Measurements from ENCODE around the gene FBXW2. TPM values are rescaled to one million over a fixed set of nuclear protein-coding genes. Genes with fewer than 3 reads are reported as not detected.
"Not testable (repeated sequence)": the region's sequence is repeated elsewhere in the genome, so short reads cannot be mapped to it uniquely, and the experiment has no call there.

FBXW2 gene
- total RNA-seq, 1 donor from 2014 or later = 72.9 TPM

DNA sequence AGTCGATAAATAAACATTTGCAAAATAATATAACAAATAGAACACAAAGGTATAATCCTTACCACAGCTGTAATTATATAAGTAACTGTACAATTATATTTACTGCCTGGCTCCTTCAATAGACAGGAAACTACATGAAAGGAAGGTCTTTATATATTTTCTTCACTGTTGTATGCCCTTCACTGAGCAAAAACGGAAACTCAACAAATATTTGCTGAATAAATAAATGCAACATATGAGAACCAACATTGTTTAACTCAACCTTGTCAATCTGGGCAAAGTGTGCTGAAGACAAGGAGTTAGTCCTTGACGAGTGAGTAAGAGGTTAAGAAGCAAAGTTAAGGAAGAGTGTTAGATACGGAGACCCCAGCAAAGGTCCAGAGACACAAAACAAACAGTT is 26.9 kb upstream of the FBXW2 start:
- Mint-ChIP-seq H3K9me3 (ENCODE audit: low read depth) (no peaks in the 10 kb centered on the region), H3K4me1 (ENCODE audit: low read depth) (no peaks in the 10 kb centered on the region), H3K36me3 (ENCODE audit: low read depth) (peaks cover 50% of the 10 kb centered on the region), H3K27me3 (ENCODE audit: low read depth) (no peaks in the 10 kb centered on the region), H3K4me3 (ENCODE audit: unreplicated experiment) (no peak overlapping the region), H3K27ac (ENCODE audit: unreplicated experiment) (no peak overlapping the region)
- TF ChIP-seq, protein P1, sequence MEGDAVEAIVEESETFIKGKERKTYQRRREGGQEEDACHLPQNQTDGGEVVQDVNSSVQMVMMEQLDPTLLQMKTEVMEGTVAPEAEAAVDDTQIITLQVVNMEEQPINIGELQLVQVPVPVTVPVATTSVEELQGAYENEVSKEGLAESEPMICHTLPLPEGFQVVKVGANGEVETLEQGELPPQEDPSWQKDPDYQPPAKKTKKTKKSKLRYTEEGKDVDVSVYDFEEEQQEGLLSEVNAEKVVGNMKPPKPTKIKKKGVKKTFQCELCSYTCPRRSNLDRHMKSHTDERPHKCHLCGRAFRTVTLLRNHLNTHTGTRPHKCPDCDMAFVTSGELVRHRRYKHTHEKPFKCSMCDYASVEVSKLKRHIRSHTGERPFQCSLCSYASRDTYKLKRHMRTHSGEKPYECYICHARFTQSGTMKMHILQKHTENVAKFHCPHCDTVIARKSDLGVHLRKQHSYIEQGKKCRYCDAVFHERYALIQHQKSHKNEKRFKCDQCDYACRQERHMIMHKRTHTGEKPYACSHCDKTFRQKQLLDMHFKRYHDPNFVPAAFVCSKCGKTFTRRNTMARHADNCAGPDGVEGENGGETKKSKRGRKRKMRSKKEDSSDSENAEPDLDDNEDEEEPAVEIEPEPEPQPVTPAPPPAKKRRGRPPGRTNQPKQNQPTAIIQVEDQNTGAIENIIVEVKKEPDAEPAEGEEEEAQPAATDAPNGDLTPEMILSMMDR (IDR thresholded peaks at IDR 0.05) = no peak
- DNase-seq (ENCODE audit: low spot score) = no peak

DNA sequence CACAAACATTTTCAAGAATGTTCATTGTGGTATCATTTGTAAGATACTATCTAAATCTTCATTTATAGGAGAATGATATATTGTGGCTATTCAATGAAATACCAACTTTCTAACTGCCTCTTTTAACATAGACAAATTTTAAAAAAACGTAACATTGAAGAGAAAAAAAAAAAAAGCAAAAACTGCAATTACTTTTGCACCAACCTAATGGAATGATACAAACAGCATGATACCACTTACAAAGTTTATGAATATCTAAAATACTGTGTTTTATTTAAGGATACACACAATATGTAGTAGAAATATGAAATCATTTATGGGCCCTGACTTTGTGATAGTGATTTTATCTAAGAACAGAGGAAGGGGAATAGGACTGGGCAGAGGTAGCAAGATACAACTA is 25.4 kb upstream of the FBXW2 start:
- no peaks in the 10 kb centered on the region for H3K27me3 Mint-ChIP-seq (ENCODE audit: low read depth)
- no peak overlapping the region for H3K4me3 Mint-ChIP-seq (ENCODE audit: unreplicated experiment)
- DNase-seq (ENCODE audit: low spot score) = no peak
- TF ChIP-seq, protein P1 (IDR thresholded peaks at IDR 0.05) = no peak
- H3K36me3 Mint-ChIP-seq (ENCODE audit: low read depth) = peaks cover 41% of the 10 kb centered on the region
- no peaks in the 10 kb centered on the region for H3K9me3 Mint-ChIP-seq (ENCODE audit: low read depth)
- no peak overlapping the region for H3K27ac Mint-ChIP-seq (ENCODE audit: unreplicated experiment)
- no peaks in the 10 kb centered on the region for H3K4me1 Mint-ChIP-seq (ENCODE audit: low read depth)

DNA sequence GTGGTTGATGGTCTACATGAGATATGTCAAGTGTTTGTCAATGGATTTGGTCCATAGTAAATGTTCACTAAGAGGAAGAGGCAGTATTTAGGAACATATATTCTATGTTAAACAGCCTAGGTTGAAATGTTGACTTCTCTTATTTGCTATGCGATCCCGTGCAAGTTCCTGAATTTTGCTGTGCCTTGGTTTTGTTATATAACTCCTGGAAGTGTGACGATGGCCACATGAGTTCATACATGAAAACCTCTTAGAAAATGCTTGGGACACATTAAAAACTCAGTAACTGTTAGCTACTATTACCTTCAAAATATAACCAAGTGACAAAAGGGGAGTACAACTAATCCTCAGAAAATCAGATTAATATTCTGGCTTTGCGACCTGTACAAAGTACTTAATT is 21.9 kb upstream of the FBXW2 start:
- Mint-ChIP-seq H3K27me3 (ENCODE audit: low read depth) (no peaks in the 10 kb centered on the region), H3K4me1 (ENCODE audit: low read depth) (no peaks in the 10 kb centered on the region), H3K27ac (ENCODE audit: unreplicated experiment) (no peak overlapping the region), H3K4me3 (ENCODE audit: unreplicated experiment) (no peak overlapping the region), H3K9me3 (ENCODE audit: low read depth) (peaks cover 3% of the 10 kb centered on the region), H3K36me3 (ENCODE audit: low read depth) (peaks cover 28% of the 10 kb centered on the region)
- DNase-seq (ENCODE audit: low spot score) = no peak
- TF ChIP-seq, protein P1 (IDR thresholded peaks at IDR 0.05) = no peak

DNA sequence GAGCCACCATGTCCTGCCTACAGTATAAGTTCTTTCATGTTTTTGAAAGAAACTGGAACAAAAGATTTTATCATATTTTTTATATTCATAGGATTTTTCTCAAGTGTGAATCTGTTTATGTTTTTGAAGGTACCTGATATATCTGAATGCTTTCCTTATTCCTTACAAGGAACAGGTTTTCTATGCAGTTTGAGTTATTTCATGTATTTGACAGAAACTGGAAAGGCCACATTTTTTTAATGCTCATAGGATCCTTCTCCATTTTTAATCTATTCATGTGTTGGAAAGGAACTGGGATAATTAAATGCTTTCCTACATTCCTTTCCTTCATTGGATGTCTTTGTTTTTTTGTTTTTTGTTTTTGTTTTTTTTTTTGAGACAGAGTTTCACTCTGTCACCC is 15.7 kb upstream of the FBXW2 start:
- Mint-ChIP-seq H3K4me3 (ENCODE audit: unreplicated experiment) (no peak overlapping the region), H3K9me3 (ENCODE audit: low read depth) (peaks cover 43% of the 10 kb centered on the region), H3K27ac (ENCODE audit: unreplicated experiment) (no peak overlapping the region), H3K4me1 (ENCODE audit: low read depth) (no peaks in the 10 kb centered on the region), H3K27me3 (ENCODE audit: low read depth) (no peaks in the 10 kb centered on the region), H3K36me3 (ENCODE audit: low read depth) (peaks cover 28% of the 10 kb centered on the region)
- TF ChIP-seq, protein P1 (IDR thresholded peaks at IDR 0.05) = no peak
- no peak for DNase-seq (ENCODE audit: low spot score)

DNA sequence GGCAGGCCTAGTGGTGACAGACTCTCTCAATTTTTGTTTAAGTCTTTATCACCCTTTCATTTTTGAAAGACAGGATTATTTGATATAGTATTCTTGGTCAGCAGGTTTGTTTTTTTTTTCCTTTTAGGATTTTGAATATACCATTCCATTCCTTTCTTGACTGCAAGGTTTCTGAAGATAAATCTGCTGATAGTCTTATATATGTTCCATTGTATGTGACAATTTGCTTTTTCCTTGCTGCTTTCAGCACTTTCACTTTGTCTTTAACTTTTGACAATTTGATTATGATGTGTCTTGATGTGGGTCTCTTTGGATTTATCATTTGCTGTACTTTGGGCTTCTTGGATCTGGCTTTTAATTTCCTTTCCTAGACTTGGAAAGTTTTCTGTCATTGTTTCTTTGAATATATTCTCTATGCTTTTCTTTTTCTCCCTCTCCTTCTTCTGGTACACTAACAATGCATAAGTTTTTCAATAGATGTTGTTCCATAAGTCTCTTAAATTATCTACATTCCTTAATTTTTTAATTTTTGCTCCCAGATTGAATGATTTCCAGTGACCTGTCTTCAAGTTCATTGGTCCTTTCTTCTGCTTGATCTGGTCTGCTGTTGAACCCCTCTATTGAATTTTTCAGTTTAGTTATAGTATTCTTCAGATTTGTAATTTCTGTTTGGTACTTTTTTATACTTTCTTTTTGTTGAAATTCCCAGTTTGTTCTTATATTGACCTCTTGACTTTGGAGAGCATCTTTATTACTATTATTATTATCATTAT is 14.6 kb upstream of the FBXW2 start:
- no peak for DNase-seq (ENCODE audit: low spot score)
- peaks cover 28% of the 10 kb centered on the region for H3K36me3 Mint-ChIP-seq (ENCODE audit: low read depth)
- H3K27me3 Mint-ChIP-seq (ENCODE audit: low read depth) = no peaks in the 10 kb centered on the region
- no peak overlapping the region for H3K27ac Mint-ChIP-seq (ENCODE audit: unreplicated experiment)
- H3K4me1 Mint-ChIP-seq (ENCODE audit: low read depth) = no peaks in the 10 kb centered on the region
- peaks cover 43% of the 10 kb centered on the region for H3K9me3 Mint-ChIP-seq (ENCODE audit: low read depth)
- TF ChIP-seq, protein P1 (IDR thresholded peaks at IDR 0.05) = no peak
- H3K4me3 Mint-ChIP-seq (ENCODE audit: unreplicated experiment) = no peak overlapping the region

DNA sequence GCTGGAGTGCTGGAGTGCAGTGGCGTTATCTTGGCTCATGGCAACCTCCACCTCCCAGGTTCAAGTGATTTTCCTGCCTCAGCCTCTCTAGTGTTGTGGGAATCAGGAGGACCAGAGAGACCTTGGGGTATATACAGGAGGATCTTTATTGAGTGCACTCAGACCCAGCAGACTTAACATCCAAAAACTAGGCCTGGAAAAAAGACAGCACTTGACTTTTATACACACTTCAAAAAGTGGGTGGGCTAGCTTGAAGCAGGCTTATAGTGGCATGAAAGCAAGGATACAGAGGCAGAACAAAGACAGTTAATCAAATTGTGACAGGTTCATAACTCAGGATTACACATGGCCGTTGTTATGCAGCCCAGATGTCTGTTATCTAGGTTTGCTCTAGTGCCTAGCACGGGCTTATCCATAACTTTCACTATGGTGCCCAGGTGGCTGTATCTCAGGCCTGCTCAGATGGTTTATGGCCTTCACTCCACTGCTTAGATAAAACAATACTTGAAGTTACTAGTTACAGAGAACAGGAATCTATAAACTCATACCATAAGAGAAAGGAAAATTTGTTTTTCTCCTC is 11.7 kb upstream of the FBXW2 start:
- H3K4me3 Mint-ChIP-seq (ENCODE audit: unreplicated experiment); H3K4me1 Mint-ChIP-seq (ENCODE audit: low read depth); DNase-seq (ENCODE audit: low spot score); H3K27me3 Mint-ChIP-seq (ENCODE audit: low read depth); H3K27ac Mint-ChIP-seq (ENCODE audit: unreplicated experiment): not testable (repeated sequence)
- H3K9me3 Mint-ChIP-seq (ENCODE audit: low read depth) = peaks cover 39% of the 10 kb centered on the region
- peaks cover 26% of the 10 kb centered on the region for H3K36me3 Mint-ChIP-seq (ENCODE audit: low read depth)

Data from chondrocyte (in vitro differentiated cells).